KBM-7 (cell line): ENCODE measurements around the gene COP1.
"Not testable (repeated sequence)": the region's sequence is repeated elsewhere in the genome, so short reads cannot be mapped to it uniquely, and the experiment has no call there.

Source experiments
- DNase-seq: peaks from one replicate; pipeline ENCODE4 v3.0.0-alpha.2; 2015
- in situ Hi-C: fragments of 300-500 bp; cut with MboI; formaldehyde crosslinking; loops from 2 replicates; pipeline ENCODE4 v1.14.3; 2020; ENCODE audit warnings: low sequenced_read_pairs, low pct_unique_long_range_greater_than_20kb, mixed read lengths

COP1 gene

DNA sequence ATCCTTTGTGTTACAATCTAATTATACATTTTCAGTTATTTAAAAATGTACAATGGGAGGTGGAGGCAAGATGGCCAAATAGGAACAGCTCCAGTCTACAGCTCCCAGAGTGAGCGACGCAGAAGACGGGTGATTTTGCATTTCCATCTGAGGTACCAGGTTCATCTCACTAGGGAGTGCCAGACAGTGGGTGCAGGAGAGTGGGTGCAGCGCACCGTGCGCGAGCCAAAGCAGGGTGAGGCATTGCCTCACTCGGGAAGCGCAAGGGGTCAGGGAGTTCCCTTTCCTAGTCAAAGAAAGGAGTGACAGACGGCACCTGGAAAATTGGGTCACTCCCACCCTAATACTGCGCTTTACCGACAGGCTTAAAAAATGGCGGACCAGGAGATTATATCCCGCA is 214.9 kb downstream of the COP1 start:
- in situ Hi-C loops, DNase-seq: not testable (repeated sequence)

DNA sequence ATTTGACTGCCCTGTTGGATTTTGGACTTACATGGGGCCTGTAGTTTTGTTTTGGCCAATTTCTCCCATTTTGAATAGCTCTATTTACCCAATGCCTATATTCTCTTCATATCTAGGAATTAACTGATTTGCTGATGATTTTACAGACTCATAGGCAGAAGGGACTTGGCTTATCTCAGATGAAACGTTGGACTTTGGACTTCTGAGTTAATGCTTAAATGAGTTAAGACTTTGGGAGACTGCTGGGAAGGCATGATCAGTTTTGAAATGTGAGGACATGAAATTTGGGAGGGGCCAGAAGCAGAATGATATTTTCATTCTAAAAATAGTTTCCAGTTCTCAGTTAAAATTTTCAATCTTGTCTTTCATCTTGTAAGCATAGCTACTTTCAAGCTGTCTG is 222.3 kb downstream of the COP1 start:
- in situ Hi-C loops = no loop called here
- no peak for DNase-seq

DNA sequence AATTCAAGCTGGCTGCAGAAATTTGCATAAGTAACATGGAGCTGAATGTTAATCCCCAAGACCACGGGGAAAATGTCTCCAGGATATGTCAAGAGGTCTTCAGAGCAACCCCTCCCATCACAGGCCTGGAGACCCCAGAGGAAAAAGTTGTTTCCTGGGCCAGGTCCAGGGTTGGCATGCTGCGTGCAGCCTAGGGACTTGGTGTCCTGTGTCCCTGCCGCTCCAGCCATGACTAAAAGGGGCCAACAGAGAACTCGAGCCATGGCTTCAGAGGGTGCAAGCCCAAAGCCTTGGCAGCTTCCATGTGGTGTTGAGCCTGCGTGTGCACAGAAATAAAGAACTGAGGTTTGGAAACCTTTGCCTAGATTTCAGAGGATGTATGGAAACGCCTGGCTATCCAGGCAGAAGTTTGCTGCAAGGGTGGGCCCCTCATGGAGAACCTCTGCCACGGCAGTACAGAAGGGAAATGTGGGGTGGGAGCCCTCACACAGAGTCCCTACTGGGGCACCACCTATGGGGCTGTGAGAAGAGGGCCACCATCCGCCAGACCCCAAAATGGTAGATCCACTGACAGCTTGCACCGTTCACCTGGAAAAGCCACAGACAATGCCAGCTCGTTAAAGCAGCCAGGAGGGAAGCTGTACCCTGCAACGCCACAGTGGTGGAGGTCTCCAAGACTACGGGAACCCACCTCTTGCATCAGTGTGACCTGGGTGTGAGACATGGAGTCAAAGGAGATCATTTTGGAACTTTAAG is 222.9 kb downstream of the COP1 start:
- in situ Hi-C loops = no loop called here
- no peak for DNase-seq

DNA sequence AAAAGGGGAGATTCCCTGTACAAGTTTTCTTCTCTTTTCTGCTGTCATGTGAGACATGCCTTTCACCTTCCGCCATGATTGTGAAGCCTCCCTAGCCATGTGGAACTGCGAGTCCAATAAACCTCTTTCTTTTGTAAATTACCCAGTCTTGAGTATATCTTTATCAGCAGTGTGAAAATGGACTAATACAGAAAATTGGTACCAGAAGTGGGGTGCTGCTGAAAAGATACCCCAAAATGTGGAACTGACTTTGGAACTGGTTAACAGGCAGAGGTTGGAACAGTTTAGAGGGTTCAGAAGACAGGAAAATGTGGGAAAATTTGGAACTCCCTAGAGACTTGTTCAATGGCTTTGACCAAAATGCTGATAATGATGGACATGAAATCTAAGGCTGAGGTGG is 223.7 kb downstream of the COP1 start:
- DNase-seq, in situ Hi-C loops: not testable (repeated sequence)

DNA sequence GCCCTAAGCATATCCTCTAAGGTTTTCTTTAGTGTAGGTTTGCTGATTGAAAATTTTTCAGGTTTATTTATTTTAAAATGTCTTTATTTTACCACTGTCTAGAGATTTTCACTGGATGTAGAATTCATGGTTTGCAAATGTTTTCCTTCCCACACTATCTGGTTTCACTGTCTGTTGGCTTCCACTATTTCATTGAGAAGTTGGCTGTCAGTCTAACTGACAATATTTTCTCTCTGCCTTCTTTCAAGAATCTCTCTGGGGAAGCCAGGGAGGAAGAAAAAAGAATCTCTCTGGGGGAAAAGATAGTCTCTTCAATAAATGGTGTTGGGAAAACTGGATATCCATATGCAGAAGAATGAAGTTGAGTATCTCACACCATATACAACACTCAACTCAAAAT is 226.0 kb downstream of the COP1 start:
- in situ Hi-C loops = no loop called here
- DNase-seq = no peak

DNA sequence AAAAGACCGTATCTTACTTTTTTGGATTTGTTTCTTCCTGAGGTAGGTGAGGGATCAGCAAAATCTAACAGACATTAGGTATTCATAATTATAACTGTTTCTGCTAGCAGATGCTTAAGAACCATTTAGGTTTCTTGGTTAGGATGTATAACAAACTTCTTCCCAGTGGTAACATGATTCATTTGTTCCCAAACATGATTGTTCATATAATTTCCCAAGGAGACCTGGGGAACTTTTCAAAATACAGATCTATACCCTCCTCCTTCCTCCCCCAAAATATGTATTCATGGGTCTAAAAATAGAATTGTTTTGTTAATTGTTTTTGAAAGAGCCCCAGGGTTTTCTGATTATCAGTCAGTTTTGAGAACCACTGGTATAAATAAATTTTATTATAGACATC is 228.2 kb downstream of the COP1 start:
- in situ Hi-C loops = no loop called here
- DNase-seq = no peak

DNA sequence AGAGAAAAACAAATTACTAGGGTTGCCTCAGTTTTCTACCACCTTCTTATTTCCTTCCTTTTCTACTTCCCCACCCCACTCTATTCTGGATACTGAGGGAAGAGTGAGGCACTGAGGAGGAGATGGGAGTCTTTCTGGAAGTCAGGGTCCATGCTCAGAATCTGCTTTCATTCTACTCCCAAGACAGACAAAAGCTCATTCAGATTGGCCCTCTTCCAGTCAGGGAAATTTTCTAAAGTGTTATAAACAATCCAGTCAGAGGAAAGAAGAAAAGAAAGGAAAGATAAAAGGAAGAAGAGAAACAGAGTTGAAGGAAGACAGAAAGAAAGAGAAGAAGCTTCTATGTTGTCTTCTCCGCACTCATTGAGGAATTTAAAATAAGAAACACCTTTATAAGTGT is 228.6 kb downstream of the COP1 start:
- in situ Hi-C loops = no loop called here
- no peak for DNase-seq

DNA sequence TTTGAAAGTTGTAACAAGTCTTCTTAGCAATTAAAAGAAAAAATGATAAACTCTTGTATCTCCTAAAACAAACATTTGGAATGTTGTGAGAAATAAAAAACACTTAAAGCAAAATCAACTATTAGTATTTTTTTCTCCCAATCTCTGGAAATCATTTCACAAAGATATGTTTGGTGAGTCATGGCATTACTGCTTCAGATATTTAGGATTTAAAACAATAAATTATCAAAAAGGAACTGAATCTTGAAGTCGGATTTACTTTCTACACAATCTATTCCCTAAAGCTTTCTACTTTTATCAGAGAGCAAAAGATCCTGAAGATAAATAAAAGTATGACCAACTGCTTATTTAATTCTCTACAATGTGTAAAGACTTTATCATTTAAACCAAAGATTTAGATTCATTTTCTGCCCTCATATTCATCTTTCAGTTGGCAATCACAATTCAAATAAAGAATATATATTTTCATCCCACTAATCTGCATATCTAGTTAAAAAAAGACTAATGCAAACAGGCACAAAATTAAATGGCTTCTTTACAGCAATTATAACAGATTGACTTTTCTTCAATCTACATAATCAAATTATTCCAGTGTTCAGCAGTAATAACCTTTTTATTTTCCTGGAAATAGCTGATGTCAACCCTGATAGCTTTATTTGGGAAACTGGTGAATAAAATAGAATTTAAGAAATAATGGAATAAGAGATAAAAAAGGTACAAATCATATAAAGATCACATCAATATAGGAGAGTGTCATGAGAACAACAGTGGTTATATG is 230.0 kb downstream of the COP1 start:
- in situ Hi-C loops = no loop called here
- DNase-seq = no peak

DNA sequence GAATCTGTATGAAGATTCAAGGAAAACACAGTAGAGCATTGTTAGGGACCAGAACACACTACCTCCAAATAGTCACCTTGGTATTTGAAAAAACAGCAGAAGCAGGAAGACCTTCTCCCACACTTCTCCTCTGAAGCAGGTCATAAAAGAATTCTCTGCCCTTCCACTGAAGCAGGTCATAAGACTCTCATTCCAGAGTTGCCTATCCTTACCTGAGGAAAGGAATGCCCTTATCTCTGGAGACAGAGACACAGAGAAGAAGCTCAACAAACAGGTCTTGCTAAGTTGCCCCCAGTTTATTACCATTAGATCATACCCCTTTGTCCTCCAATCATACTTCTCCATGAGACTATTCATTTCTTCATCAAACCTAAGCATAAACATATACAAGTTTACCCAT is 237.9 kb downstream of the COP1 start:
- no peak for DNase-seq
- in situ Hi-C loops = no loop called here

DNA sequence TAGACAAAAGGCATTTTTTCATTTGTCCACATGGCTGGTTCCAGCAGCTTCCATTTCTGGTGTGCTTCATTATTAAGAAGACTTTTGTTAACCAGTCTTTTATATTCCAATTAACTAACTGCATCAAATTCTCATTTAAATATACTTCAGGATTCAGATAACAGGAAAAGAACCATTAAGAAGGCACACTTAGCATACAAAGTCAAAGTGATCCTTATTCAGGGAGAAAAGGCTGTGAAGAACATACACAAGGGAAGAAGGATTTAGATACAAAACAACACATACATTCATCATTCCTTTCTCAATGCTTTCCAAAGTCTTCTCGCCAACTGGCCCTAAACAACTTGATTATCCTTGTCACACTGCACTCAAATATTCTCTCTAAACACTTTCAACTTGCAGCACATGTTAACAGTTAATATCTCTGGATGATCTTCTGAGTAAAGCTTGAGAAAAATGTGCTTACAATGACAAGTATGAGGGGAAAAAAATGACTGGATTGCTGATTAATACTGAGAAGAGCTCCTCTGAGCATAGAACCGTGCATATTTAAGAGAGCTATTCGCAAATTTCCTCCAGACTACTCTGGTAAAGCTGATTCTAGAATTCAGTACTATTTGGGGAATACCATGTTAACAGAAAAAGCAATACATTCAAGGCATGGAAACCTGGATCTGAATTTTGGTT is 238.5 kb downstream of the COP1 start:
- in situ Hi-C loops = no loop called here
- no peak for DNase-seq

DNA sequence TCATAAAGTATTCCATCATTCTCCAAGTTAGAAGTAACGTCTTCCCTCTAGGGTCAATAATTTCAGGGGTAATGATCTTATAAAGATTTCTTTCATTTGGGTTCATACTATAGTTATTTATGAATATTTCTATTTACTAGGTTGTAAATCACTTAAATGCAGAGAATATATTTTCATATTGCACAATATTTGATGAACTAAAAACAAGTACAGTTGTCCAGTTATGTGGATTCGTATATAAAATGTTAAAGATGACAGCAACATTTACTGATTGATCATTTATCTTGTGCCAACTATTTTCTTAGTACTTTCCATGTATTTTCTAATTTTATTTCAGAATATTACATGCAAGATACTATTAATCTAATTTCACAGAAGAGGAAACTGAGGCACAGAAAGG is 243.3 kb downstream of the COP1 start:
- no peak for DNase-seq
- in situ Hi-C loops = no loop called here

DNA sequence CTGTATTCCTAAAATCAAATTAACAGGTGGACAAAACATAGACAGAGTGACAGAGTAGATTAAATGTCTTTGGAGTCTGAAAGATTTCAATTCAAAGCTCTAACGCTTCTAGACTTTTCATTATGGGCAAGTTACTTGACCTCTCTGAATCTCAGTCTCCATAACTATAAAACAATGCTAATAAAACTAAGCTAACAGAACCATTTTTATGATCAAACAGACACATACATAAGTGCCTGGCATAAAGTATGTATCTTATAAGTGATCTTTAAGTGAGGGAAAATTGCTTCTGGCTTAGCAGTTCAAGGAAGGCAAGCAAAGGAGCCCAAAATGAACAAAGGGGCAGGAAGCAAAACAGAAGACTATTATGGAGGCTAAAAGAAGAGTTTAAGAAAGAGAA is 246.9 kb downstream of the COP1 start:
- in situ Hi-C loops = no loop called here
- DNase-seq = no peak

DNA sequence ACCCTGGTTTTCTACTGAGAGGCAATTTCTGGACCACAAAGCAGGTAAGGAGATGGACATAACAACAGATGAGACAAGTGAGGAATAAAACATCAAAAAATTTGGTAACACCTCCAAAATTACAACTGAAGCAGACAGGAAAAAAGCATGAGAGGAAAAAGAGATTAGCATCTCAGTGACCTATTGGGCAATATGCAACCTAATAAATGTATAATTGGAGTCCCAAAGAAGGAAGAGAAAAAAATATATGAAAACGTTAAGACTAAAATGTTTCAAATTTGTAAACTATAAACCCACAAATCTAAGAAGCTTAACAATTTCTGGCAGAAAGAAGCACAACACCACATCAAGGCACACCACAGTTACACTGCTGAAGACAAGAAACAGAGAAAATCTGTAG is 255.5 kb downstream of the COP1 start:
- no peak for DNase-seq
- in situ Hi-C loops = no loop called here

DNA sequence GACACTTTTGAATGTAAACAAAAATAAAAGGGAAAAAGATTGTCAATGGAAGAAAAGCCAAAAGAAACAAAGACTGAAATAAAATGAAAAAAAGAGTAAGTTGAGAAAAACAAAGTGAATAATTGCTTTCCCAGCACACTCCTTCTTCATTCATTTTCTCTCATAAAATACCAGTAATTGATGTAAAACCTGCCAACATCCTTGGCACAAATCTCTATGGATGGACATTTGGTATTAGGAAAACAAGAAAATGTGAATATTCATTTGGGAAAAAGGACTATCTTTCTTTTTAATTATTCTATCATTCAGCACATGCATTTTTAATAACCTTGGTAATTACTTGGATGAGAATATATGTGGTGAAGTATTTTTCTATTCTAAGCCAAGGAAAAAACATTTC is 259.3 kb downstream of the COP1 start:
- in situ Hi-C loops = no loop called here
- no peak for DNase-seq

DNA sequence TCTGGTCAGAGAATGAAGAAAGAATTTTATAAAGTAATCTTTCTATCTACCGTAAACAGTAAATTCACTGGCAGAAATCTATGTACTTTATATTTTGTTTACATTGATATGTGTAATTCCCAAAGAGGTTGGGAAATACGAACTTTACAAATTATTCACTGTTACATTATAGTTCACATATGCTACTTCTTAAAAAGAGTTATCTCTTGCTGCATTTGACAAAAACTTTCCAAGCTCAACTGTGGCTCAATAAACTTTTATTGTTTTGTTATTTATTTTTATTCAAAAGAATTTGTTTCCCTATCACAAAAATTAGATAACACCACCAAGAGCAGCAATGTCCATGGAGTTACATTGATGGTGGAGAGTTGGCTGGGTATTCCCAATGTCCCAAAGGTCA is 262.5 kb downstream of the COP1 start:
- in situ Hi-C loops = no loop called here
- no peak for DNase-seq

DNA sequence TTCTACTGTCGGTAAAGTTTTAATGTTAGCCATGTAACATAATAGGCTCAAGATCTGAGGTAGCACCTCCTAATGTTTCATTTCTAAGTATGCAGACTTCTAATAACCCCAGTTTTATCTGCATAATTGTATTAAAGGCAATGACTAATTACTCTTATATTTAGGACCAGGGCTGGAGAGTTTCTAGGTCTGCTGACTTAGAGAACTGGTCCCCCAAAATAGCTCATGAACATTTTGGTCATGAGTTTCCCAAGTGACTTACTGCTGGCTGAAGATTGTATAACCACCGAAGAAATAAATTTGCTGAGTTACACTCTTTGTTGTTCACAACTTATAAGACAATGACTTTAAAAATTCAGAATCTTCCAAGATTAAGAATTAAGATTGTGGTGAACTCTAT is 265.9 kb downstream of the COP1 start:
- no peak for DNase-seq
- in situ Hi-C loops = no loop called here

DNA sequence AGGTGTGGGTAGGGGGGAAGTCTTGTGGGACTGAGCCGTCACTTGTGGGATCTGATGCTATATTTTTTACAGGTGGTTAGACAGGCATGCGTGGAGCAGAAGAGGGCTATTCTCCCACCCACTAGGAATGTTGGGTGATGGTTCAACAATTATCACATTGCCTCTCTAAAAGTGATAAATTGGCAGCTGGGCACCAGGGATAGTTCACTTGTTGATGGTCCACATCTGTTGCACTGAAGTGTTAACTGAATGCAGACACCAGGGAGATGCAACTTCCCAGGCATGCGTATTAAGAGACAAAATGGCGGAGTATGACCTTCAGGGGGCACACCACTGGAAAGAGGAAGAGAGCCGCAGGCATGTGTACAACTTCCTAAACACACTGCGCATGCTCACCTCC is 270.4 kb downstream of the COP1 start:
- DNase-seq = no peak
- in situ Hi-C loops = no loop called here

DNA sequence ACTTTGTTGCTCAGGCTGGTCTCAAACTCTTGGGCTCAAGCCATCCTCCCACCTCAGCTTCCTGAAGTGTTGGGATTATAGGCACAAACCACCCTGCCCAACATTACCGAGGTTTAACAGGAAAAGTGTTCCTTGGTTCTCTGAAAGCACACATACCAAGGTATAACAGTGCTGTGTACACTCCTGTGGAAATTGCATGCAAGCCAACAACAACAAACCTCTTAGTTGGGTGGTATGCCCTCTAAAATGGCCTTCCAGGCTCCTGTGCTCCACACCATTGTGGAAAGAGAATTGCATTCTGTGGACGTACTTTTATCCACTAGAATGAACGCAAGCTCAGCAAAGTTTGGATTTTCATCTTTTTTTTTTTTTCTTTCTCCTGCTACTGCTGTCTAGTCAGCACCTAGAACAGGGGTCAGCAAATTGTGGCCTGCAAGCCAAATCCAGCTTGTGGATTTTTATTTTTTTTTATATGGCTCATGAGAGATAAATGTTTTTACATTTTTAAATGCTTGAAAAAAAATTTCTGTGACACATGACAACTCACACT is 271.4 kb downstream of the COP1 start:
- DNase-seq = no peak
- in situ Hi-C loops = no loop called here

DNA sequence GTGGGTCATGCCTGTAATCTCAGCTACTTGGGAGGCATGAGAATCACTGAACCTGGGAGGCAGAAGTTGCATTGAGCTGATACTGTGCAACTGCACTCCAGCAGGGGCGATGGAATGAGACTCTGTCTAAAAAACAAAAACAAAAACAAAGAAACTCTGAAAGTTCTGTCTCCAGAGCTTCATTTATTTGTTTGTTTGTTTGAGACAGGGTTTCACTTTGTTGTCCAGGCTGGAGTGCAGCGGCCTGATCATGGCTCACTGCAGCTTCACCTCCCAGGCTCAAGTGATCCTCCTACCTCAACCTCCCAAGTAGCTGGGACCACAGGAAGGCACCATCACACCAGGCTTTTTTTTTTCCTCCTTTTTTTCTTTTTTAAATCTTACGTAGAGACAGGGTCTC is 271.9 kb downstream of the COP1 start:
- in situ Hi-C loops = no loop called here
- DNase-seq = no peak

DNA sequence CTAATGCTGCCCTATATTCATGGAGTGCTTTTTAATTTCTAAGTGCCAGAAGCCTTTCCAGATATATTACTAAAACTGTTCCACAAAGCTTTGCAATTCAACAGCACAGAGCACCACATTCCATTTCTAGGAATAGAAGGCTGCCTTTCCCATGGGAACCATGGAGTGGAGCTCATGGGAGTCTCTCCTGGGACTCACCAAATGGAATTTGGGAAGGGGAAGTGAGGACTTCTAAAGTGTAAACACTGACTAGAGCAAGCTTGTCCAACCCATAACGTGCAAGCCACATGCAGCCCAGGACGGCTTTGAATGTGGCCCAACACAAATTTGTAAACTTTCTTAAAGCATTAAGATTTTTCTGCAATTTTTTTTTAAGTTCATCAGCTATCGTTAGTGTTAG is 273.3 kb downstream of the COP1 start:
- no peak for DNase-seq
- in situ Hi-C loops = no loop called here
